Neuronal stem cell (in vitro differentiated cells): ENCODE results near the gene KCNK5.

Experiments
- DNase-seq: peaks from one replicate; pipeline ENCODE4 v3.0.0-alpha.2; 2013; ENCODE audit warnings: low spot score
- H2AFZ ChIP-seq: one replicate; pipeline ENCODE4 v1.6.1; 2013; ENCODE audit warnings: mild to moderate bottlenecking, low read length, inconsistent platforms
- H2AK5ac ChIP-seq: 2 replicates; pipeline ENCODE4 v1.6.1; 2013; ENCODE audit warnings: low read depth, mild to moderate bottlenecking, inconsistent platforms, low read length, moderate library complexity, mixed read lengths
- H2BK120ac ChIP-seq: 2 replicates; pipeline ENCODE4 v1.6.1; 2013; ENCODE audit warnings: low read depth, mild to moderate bottlenecking, inconsistent platforms, low read length, moderate library complexity, mixed read lengths
- H2BK12ac ChIP-seq: one replicate; pipeline ENCODE4 v1.6.1; 2013; ENCODE audit warnings: low read length, inconsistent platforms
- H2BK15ac ChIP-seq: 2 replicates; pipeline ENCODE4 v1.6.1; 2013; ENCODE audit warnings: mild to moderate bottlenecking, low read length, inconsistent platforms, mixed read lengths
- H2BK5ac ChIP-seq: one replicate; pipeline ENCODE4 v1.6.1; 2013; ENCODE audit warnings: inconsistent platforms, mild to moderate bottlenecking, low read length, moderate library complexity
- H3K14ac ChIP-seq: one replicate; pipeline ENCODE4 v1.6.1; 2013; ENCODE audit warnings: low read length, inconsistent platforms
- H3K18ac ChIP-seq: 2 replicates; pipeline ENCODE4 v1.6.1; 2013; ENCODE audit warnings: low read length, inconsistent platforms
- H3K23ac ChIP-seq: 2 replicates; pipeline ENCODE4 v1.6.1; 2013; ENCODE audit warnings: low read depth, mild to moderate bottlenecking, mixed read lengths, low read length, inconsistent platforms; ENCODE audit not compliant: poor library complexity
- H3K27ac ChIP-seq: replicated peaks from 3 replicates; pipeline ENCODE4 v1.5.1; 2013; ENCODE audit warnings: low read length, inconsistent platforms
- H3K27me3 ChIP-seq, 3 experiments: 2 replicates each; pipeline ENCODE4 v1.6.1; 2013; ENCODE audit warnings: low read length in 3 of 3, mild to moderate bottlenecking in 2 of 3, inconsistent platforms in 1 of 3, low read depth in 1 of 3, mixed read lengths in 1 of 3, moderate library complexity in 1 of 3; ENCODE audit not compliant: control insufficient read depth in 3 of 3, insufficient read depth in 3 of 3
- H3K36me3 ChIP-seq, 2 donors: replicated peaks in 1 of 2; 2 replicates each; pipeline ENCODE4 v1.6.1; 2013; ENCODE audit warnings: low read length in 2 of 2; ENCODE audit not compliant: control insufficient read depth in 2 of 2, insufficient read depth in 2 of 2
- H3K4ac ChIP-seq: 2 replicates; pipeline ENCODE4 v1.6.1; 2013; ENCODE audit warnings: inconsistent platforms, mild to moderate bottlenecking, low read length, moderate library complexity
- H3K4me1 ChIP-seq, 2 donors: 1 replicate in 1 of 2; 2 replicates in 1 of 2; pipeline ENCODE4 v1.6.1; 2013; ENCODE audit warnings: low read length in 2 of 2, low read depth in 1 of 2; ENCODE audit not compliant: control insufficient read depth in 2 of 2, insufficient read depth in 1 of 2
- H3K4me2 ChIP-seq: one replicate; pipeline ENCODE4 v1.6.1; 2013; ENCODE audit warnings: mild to moderate bottlenecking, low read length, inconsistent platforms; ENCODE audit not compliant: insufficient read depth, poor library complexity, severe bottlenecking
- H3K4me3 ChIP-seq, 2 donors: 2 replicates each; pipeline ENCODE4 v1.5.1; 2013; ENCODE audit warnings: low read length in 2 of 2, mild to moderate bottlenecking in 2 of 2, inconsistent platforms in 1 of 2, moderate library complexity in 1 of 2
- H3K79me1 ChIP-seq: one replicate; pipeline ENCODE4 v1.6.1; 2013; ENCODE audit warnings: low read depth, mild to moderate bottlenecking, inconsistent platforms, low read length, moderate library complexity
- H3K9ac ChIP-seq: one replicate; pipeline ENCODE4 v1.6.1; 2013; ENCODE audit warnings: mild to moderate bottlenecking, low read depth, low read length, inconsistent platforms; ENCODE audit not compliant: poor library complexity
- H3K9me3 ChIP-seq, 2 donors: replicated peaks in 1 of 2; 2 replicates each; pipeline versions ENCODE3 to v1.6.1; 2013; ENCODE audit warnings: low read length in 2 of 2, mild to moderate bottlenecking in 2 of 2, inconsistent platforms in 1 of 2, low read depth in 1 of 2, mixed read lengths in 1 of 2, moderate library complexity in 1 of 2; ENCODE audit not compliant: control insufficient read depth in 2 of 2, insufficient read depth in 1 of 2
- H4K8ac ChIP-seq: one replicate; pipeline ENCODE4 v1.6.1; 2013; ENCODE audit warnings: low read depth, mild to moderate bottlenecking, inconsistent platforms, low read length, moderate library complexity
- H4K91ac ChIP-seq: one replicate; pipeline ENCODE4 v1.6.1; 2013; ENCODE audit warnings: low read length, low read depth, mild to moderate bottlenecking, inconsistent platforms; ENCODE audit not compliant: poor library complexity
- WGBS, 2 donors: extraction: QIAGEN DNeasy Blood & Tissue Kit; methylation state at CpG; one replicate each; pipeline ENCODE4 v1.1.7; 2013; ENCODE audit warnings: missing lambda C conversion rate in 2 of 2, mixed read lengths in 1 of 2; ENCODE audit not compliant: insufficient read length in 2 of 2, insufficient replicate concordance in 1 of 2; ENCODE audit errors: extremely low coverage in 2 of 2; 5-methylcytosine and 5-hydroxymethylcytosine counted together

Gene KCNK5

GRCh38 chr6:39224523-39225182 lies 4.6 kb downstream of the KCNK5 start:
- Histone ChIP-seq H2AFZ (no peak overlapping the region), H4K91ac (no peak overlapping the region), H3K14ac (no peak overlapping the region), H3K23ac (no peak overlapping the region), H3K4me1 (peaks cover 5 to 29% of the 10 kb centered on the region in 2 donors), H2AK5ac (no peak overlapping the region), H3K79me1 (peaks cover 3% of the 10 kb centered on the region), H3K27me3 (peaks cover 0 to 10% (median 0%) of the 10 kb centered on the region in 3 experiments), H3K36me3 (no peaks in the 10 kb centered on the region), H3K4me2 (no peak overlapping the region), H2BK120ac (no peak overlapping the region), H3K9me3 (peaks cover 0 to 10% of the 10 kb centered on the region in 2 donors), H3K18ac (no peak overlapping the region), H4K8ac (no peak overlapping the region), H2BK5ac (no peak overlapping the region), H2BK15ac (no peak overlapping the region), H3K9ac (no peak overlapping the region), H3K4me3 (no peak overlapping the region), H2BK12ac (no peak overlapping the region), H3K4ac (no peak overlapping the region), H3K27ac (no peak overlapping the region)
- WGBS, 2 donors = no CpG with 5 or more reads among the region's 5 CpGs
- no peak for DNase-seq

- Histone ChIP-seq H2BK12ac (no peak overlapping the region), H3K23ac (no peak overlapping the region), H3K36me3 (no peaks in the 10 kb centered on the region), H3K79me1 (peaks cover 3% of the 10 kb centered on the region), H3K4me3 (no peak overlapping the region), H4K8ac (no peak overlapping the region), H3K4me1 (peaks cover 8 to 29% of the 10 kb centered on the region in 2 donors), H2BK15ac (no peak overlapping the region), H3K27me3 (peaks cover 0 to 10% (median 0%) of the 10 kb centered on the region in 3 experiments), H3K4ac (no peak overlapping the region), H3K27ac (no peak overlapping the region), H3K14ac (no peak overlapping the region), H2BK5ac (no peak overlapping the region), H2AFZ (no peak overlapping the region), H3K9ac (no peak overlapping the region), H3K4me2 (no peak overlapping the region), H2AK5ac (no peak overlapping the region), H4K91ac (no peak overlapping the region), H3K9me3 (peaks cover 0 to 10% of the 10 kb centered on the region in 2 donors), H2BK120ac (no peak overlapping the region), H3K18ac (no peak overlapping the region)
- no CpG with 5 or more reads among the region's 2 CpGs for WGBS, 2 donors
- DNase-seq = no peak
These were observed 5.3 kb downstream of the KCNK5 start for GRCh38 chr6:39224011-39224410.

GRCh38 chr6:39223555-39223954 lies 5.7 kb downstream of the KCNK5 start:
- H3K36me3 ChIP-seq = no peaks in the 10 kb centered on the region
- H2BK5ac ChIP-seq = no peak overlapping the region
- H3K27ac ChIP-seq = no peak overlapping the region
- no peak for DNase-seq
- no peak overlapping the region for H3K23ac ChIP-seq
- no peak overlapping the region for H4K91ac ChIP-seq
- no peak overlapping the region for H3K4me2 ChIP-seq
- no peak overlapping the region for H2BK12ac ChIP-seq
- peaks cover 0 to 9% of the 10 kb centered on the region in 2 donors for H3K9me3 ChIP-seq
- no peak overlapping the region for H3K14ac ChIP-seq
- H4K8ac ChIP-seq = no peak overlapping the region
- H2AK5ac ChIP-seq = no peak overlapping the region
- H3K9ac ChIP-seq = no peak overlapping the region
- peaks cover 11 to 27% of the 10 kb centered on the region in 2 donors for H3K4me1 ChIP-seq
- no peak overlapping the region for H2BK120ac ChIP-seq
- H3K4me3 ChIP-seq = no peak overlapping the region
- no CpG with 5 or more reads among the region's 3 CpGs for WGBS, 2 donors
- no peak overlapping the region for H3K18ac ChIP-seq
- peaks cover 0 to 9% (median 0%) of the 10 kb centered on the region in 3 experiments for H3K27me3 ChIP-seq
- H2AFZ ChIP-seq = no peak overlapping the region
- no peak overlapping the region for H3K4ac ChIP-seq
- H2BK15ac ChIP-seq = no peak overlapping the region
- H3K79me1 ChIP-seq = peaks cover 3% of the 10 kb centered on the region

- Histone ChIP-seq H3K4me1 (peaks cover 11 to 22% of the 10 kb centered on the region in 2 donors), H3K9ac (no peak overlapping the region), H3K4me2 (no peak overlapping the region), H3K23ac (no peak overlapping the region), H2BK5ac (no peak overlapping the region), H2BK15ac (no peak overlapping the region), H3K9me3 (peaks cover 0 to 4% of the 10 kb centered on the region in 2 donors), H4K8ac (no peak overlapping the region), H3K36me3 (no peaks in the 10 kb centered on the region), H2AFZ (no peak overlapping the region), H3K27me3 (peaks cover 0 to 4% (median 0%) of the 10 kb centered on the region in 3 experiments), H3K14ac (no peak overlapping the region), H2AK5ac (no peak overlapping the region), H3K4ac (no peak overlapping the region), H3K79me1 (peaks cover 3% of the 10 kb centered on the region), H3K18ac (no peak overlapping the region), H3K27ac (no peak overlapping the region), H2BK120ac (no peak overlapping the region), H3K4me3 (no peak overlapping the region), H2BK12ac (no peak overlapping the region), H4K91ac (no peak overlapping the region)
- DNase-seq = no peak
- no CpG with 5 or more reads among the region's 5 CpGs for WGBS, 2 donors
These were observed 6.2 kb downstream of the KCNK5 start for GRCh38 chr6:39223061-39223460.
